GM12878 (cell line): ENCODE measurements around the gene PERCC1. TPM values are rescaled to one million over a fixed set of nuclear protein-coding genes. Genes with fewer than 3 reads are reported as not detected.

Experiments used
- ATAC-seq: fragments of 200-7000 bp; cut with Tn5 transposase; 3 replicates; pipeline ENCODE4 v1.9.1; 2020; ENCODE audit warnings: mild to moderate bottlenecking, moderate library complexity
- BruUV-seq: library from RNA; stranded (reverse); fragments of 400-500 nt; replicated peaks from 2 replicates; lab custom pipeline; 2021; lab: Mats Ljungman, UMichigan
- CTCF ChIA-PET: fragments of 300-600 bp; sonication (Branson Sonifier 250); formaldehyde crosslinking; extraction: SDS; loops from one replicate; lab custom pipeline; 2021; ENCODE audit warnings: inconsistent platforms; lab: Yijun Ruan, JAX
- POLR2A ChIA-PET: fragments of 350-600 bp; formaldehyde crosslinking; extraction: SDS; loops from one replicate; lab custom pipeline; 2021; ENCODE audit warnings: inconsistent platforms; lab: Charles Lee
- RAD21 ChIA-PET: fragments of 300-600 bp; sonication (Branson Sonifier 250); formaldehyde crosslinking; loops from one replicate; lab custom pipeline; 2023; ENCODE audit warnings: antibody characterized with exemption; ENCODE audit not compliant: unreplicated experiment; lab: Charles Lee
- SMC1A ChIA-PET: fragments of 300-600 bp; sonication (Branson Sonifier 250); formaldehyde crosslinking; loops from one replicate; lab custom pipeline; 2023; ENCODE audit not compliant: unreplicated experiment, uncharacterized antibody; lab: Charles Lee
- DNase-seq: peaks from one replicate; pipeline ENCODE4 v3.0.0-alpha.2; 2011; ENCODE audit warnings: low read depth, low spot score
- FAIRE-seq: peaks from 3 replicates; lab custom pipeline; 2011; peaks lifted over from hg19 to GRCh38; lab: Jason Lieb, UNC
- H2AFZ ChIP-seq: 2 replicates; pipeline ENCODE4 v1.6.0; 2011; ENCODE audit warnings: low read depth, low read length, control low read depth; ENCODE audit not compliant: control insufficient read depth
- H3K27ac ChIP-seq: 2 replicates; pipeline ENCODE4 v1.5.1; 2011; ENCODE audit warnings: control low read depth; ENCODE audit not compliant: control insufficient read depth, insufficient read depth
- H3K27me3 ChIP-seq, 2 experiments: replicated peaks in 1 of 2; 2 replicates each; pipeline versions ENCODE4 v1.6.0 to v1.6.1; 2011; ENCODE audit warnings: low read length in 1 of 2; ENCODE audit not compliant: control insufficient read depth in 2 of 2, insufficient read depth in 2 of 2
- H3K36me3 ChIP-seq, 2 experiments: 2 replicates each; pipeline ENCODE4 v1.5.1; 2011; ENCODE audit warnings: low read length in 1 of 2; ENCODE audit not compliant: control insufficient read depth in 2 of 2, insufficient read depth in 2 of 2
- H3K4me1 ChIP-seq: 2 replicates; pipeline ENCODE4 v1.6.1; 2011; ENCODE audit warnings: mild to moderate bottlenecking, low read length, moderate library complexity, mixed read lengths; ENCODE audit not compliant: control insufficient read depth, insufficient read depth
- H3K4me2 ChIP-seq: 2 replicates; pipeline ENCODE4 v1.6.0; 2011; ENCODE audit warnings: control low read depth; ENCODE audit not compliant: control insufficient read depth, insufficient read depth
- H3K4me3 ChIP-seq: fragments of 200-600 bp; sonication (generic); 2 replicates; pipeline ENCODE4 v1.5.1; 2016
- H3K79me2 ChIP-seq: 2 replicates; pipeline ENCODE4 v1.6.0; 2011; ENCODE audit warnings: low read length; ENCODE audit not compliant: control insufficient read depth, insufficient read depth
- H3K9ac ChIP-seq: 2 replicates; pipeline ENCODE4 v1.8.0; 2011; ENCODE audit warnings: low read length, control low read depth, mixed read lengths; ENCODE audit not compliant: control insufficient read depth, insufficient read depth
- H3K9me3 ChIP-seq: replicated peaks from 3 replicates; pipeline ENCODE4 v1.5.1; 2011; ENCODE audit warnings: mild to moderate bottlenecking, low read length; ENCODE audit not compliant: control insufficient read depth, insufficient read depth
- H4K20me1 ChIP-seq: 2 replicates; pipeline ENCODE4 v1.6.0; 2011; ENCODE audit not compliant: control insufficient read depth, insufficient read depth
- ASH2L ChIP-seq: fragments of 300-600, 200-600 bp; sonication (generic); IDR thresholded peaks from 2 replicates; pipeline ENCODE4 v1.6.1; 2017; ENCODE audit warnings: low read depth, mild to moderate bottlenecking, borderline replicate concordance
- CBFB ChIP-seq: IDR thresholded peaks from 2 replicates; pipeline ENCODE4 v1.6.1; 2016; ENCODE audit warnings: antibody characterized with exemption, low read depth
- CREB1 ChIP-seq: IDR thresholded peaks from 2 replicates; pipeline ENCODE4 v1.6.1; 2012; ENCODE audit warnings: low read depth, mild to moderate bottlenecking, inconsistent platforms
- MEF2A ChIP-seq: IDR thresholded peaks from 2 replicates; pipeline ENCODE4 v1.6.1; 2011; ENCODE audit warnings: low read depth, mild to moderate bottlenecking, low read length, moderate library complexity; ENCODE audit not compliant: insufficient read depth
- MEF2B ChIP-seq: fragments of 450-650 bp; IDR thresholded peaks from 2 replicates; pipeline ENCODE4 v1.6.1; 2018; ENCODE audit warnings: mild to moderate bottlenecking, moderate library complexity; ENCODE audit not compliant: partially characterized antibody, poor library complexity, severe bottlenecking
- POLR2A ChIP-seq: IDR thresholded peaks from 2 replicates; pipeline ENCODE4 v1.6.1; 2011; ENCODE audit warnings: low read depth, mild to moderate bottlenecking, low read length
- RUNX3 ChIP-seq: IDR thresholded peaks from 2 replicates; pipeline ENCODE4 v1.6.1; 2012; ENCODE audit warnings: low read length, inconsistent platforms
- SIX5 ChIP-seq: IDR thresholded peaks from 2 replicates; pipeline ENCODE4 v1.6.1; 2011; ENCODE audit warnings: mild to moderate bottlenecking, low read depth, low read length, moderate library complexity; ENCODE audit not compliant: severe bottlenecking
- SPI1 ChIP-seq: IDR thresholded peaks from 2 replicates; pipeline ENCODE4 v1.6.1; 2011; ENCODE audit warnings: low read depth, mild to moderate bottlenecking, low read length, moderate library complexity, borderline replicate concordance; ENCODE audit not compliant: insufficient read depth
- ZBED1 ChIP-seq: IDR thresholded peaks from 2 replicates; pipeline ENCODE4 v1.6.1; 2016; ENCODE audit warnings: borderline replicate concordance
- WGBS: methylation state at CpG from one replicate; pipeline ENCODE4 v1.1.6; 2016; ENCODE audit warnings: low lambda C conversion rate; ENCODE audit not compliant: insufficient replicate concordance, insufficient coverage; ENCODE audit errors: missing lambda C conversion rate; 5-methylcytosine and 5-hydroxymethylcytosine counted together
- in situ Hi-C: fragments of 300-500 bp; cut with MboI; formaldehyde crosslinking; loops from 9 replicates; pipeline ENCODE4 v1.14.3; 2018; ENCODE audit warnings: mixed read lengths
- intact Hi-C: fragments of 100-400 bp; cut with micrococcal nuclease; formaldehyde crosslinking; loops from one replicate; pipeline ENCODE4 v1.14.2; 2022; ENCODE audit not compliant: unreplicated experiment
- polyA plus RNA-seq, 11 experiments: library from polyadenylated mRNA; depleted of rRNA in 4 of 11; unstranded in 6 of 11; stranded (reverse) in 5 of 11; fragments of >200 nt; fragmentation: Nextera tagmentation in 4 of 11; fragmentation: Illumina TruSeq in 1 of 11; extraction: Ambion mirVana in 4 of 11; extraction: Trizol in 1 of 11; gene quantifications; 1 replicate in 1 of 11; 2 replicates in 10 of 11; pipeline versions ENCODE4 v1.2.1 to v1.2.3, GENCODE V29; 2011 to 2016; ENCODE audit warnings: inconsistent platforms in 2 of 11, missing spikeins in 2 of 11, low read depth in 1 of 11
- total RNA-seq, 4 experiments: library from RNA; depleted of rRNA in 3 of 4; stranded (reverse); fragments of >200 nt in 3 of 4; fragmentation: Illumina TruSeq in 1 of 4; extraction: Trizol in 1 of 4; gene quantifications; 2 replicates each; pipeline versions ENCODE4 v1.2.1 to v1.2.3, GENCODE V29; 2013 to 2021

PERCC1 gene
- total and polyA plus RNA-seq, 10 of the 15 experiments (the other 5 are each of a cell fraction or from before 2014, with no cell fraction given) = not detected

GRCh38 chr16:1443980-1444729 lies 13.3 kb downstream of the PERCC1 start, which contains the start of gene CCDC154:
Gene CCDC154 (minus strand): TSS chr16:1444556. CDS start chr16:1444322, 234 bp downstream.
- ChIA-PET RAD21 (no interaction called here), POLR2A (no interaction called here), CTCF (interaction anchor here (1.5 kb wide), 1 partner anchor 80 kb away, joined by 3 read pairs; no protein-coding TSS in a partner anchor), SMC1A (no interaction called here)
- TF ChIP-seq POLR2A (peak; percentile 23; the same call in 1 of the 2 replicates), SPI1 (no peak)
- no peaks in the 10 kb centered on the region for H3K27me3 ChIP-seq
- in situ Hi-C loops = no loop called here
- intact Hi-C loops = no loop called here
- no peak for DNase-seq
- H3K4me1 ChIP-seq = no peaks in the 10 kb centered on the region
- no peak within 1 kb of the TSS for H3K27ac ChIP-seq
- H2AFZ ChIP-seq = no peak within 1 kb of the TSS
- no peak for FAIRE-seq
- ATAC-seq = peak; percentile 12; the same call in 1 of the 3 replicates
- BruUV-seq = no TSS peak
- no peaks in the 10 kb centered on the region for H4K20me1 ChIP-seq
- 59% methylated on average over 27 of the region's 27 CpGs for WGBS
- H3K4me3 ChIP-seq = no peak within 1 kb of the TSS
- no peaks in the 10 kb centered on the region for H3K79me2 ChIP-seq
- no peaks in the 10 kb centered on the region for H3K36me3 ChIP-seq
- no peak within 1 kb of the TSS for H3K9ac ChIP-seq
- H3K9me3 ChIP-seq = no peaks in the 10 kb centered on the region
- no peak within 1 kb of the TSS for H3K4me2 ChIP-seq

GRCh38 chr16:1444730-1445517 lies 14.0 kb downstream of the PERCC1 start:
- CTCF ChIA-PET = interaction anchor here (1.5 kb wide), 1 partner anchor 81 kb away, joined by 3 read pairs; no protein-coding TSS in a partner anchor
- Histone ChIP-seq H2AFZ (no peak overlapping the region), H3K9me3 (no peaks in the 10 kb centered on the region), H3K4me3 (no peak overlapping the region), H4K20me1 (no peaks in the 10 kb centered on the region), H3K79me2 (no peaks in the 10 kb centered on the region), H3K4me2 (no peak overlapping the region), H3K4me1 (no peaks in the 10 kb centered on the region), H3K36me3 (no peaks in the 10 kb centered on the region), H3K9ac (no peak overlapping the region), H3K27ac (no peak overlapping the region), H3K27me3 (no peaks in the 10 kb centered on the region)
- RAD21 ChIA-PET = no interaction called here
- SMC1A ChIA-PET = no interaction called here
- FAIRE-seq = no peak
- ATAC-seq = peak; percentile 34
- DNase-seq = no peak
- TF ChIP-seq CBFB = no peak
- no peak for TF ChIP-seq MEF2A
- TF ChIP-seq ASH2L = no peak
- TF ChIP-seq RUNX3 = no peak
- no peak for TF ChIP-seq ZBED1
- 0 out of 2 replicates have a peak, but pooled peaks have one; percentile 32 for TF ChIP-seq CREB1
- no peak for TF ChIP-seq SIX5
- TF ChIP-seq MEF2B = peak; percentile 55
- intact Hi-C loops (no loop called here), in situ Hi-C loops (no loop called here)
- no TSS peak for BruUV-seq
- POLR2A ChIA-PET = no interaction called here
- 44% methylated on average over 43 of the region's 48 CpGs for WGBS
